GM11168 (cell line): ENCODE data around the gene TUBB4B.

ENCODE experiments used
- in situ Hi-C: fragments of 300-500 bp; cut with MboI; formaldehyde crosslinking; loops from one replicate; pipeline ENCODE4 v1.12.0; 2022; ENCODE audit warnings: low sequenced_read_pairs; ENCODE audit not compliant: unreplicated experiment

The TUBB4B gene

DNA sequence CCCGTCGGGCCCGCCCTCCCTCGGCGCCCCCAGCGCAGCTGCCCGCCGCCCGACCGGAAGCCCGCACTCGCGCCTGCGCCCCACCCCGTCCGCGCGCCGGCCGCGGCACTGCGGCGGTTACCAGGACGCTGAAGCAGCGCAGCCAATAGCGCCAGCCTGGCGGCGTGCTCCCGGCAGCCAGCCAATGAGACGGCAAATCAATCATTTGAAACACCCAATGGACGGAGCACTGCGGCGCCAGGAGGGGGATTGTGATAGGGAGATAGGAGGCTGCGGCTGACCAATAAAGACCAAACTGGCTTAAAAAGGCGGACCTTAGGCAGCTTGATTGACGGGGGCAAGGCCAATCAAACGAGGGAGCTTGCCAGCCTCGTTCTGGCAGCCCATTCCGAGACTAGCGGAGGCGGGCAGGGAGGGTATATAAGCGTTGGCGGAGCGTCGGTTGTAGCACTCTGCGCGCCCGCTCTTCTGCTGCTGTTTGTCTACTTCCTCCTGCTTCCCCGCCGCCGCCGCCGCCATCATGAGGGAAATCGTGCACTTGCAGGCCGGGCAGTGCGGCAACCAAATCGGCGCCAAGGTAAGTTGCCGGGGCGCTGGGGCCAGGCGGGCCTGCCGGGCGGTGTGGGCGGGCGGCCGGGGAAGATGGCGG is at the start of gene TUBB4B:
TSS of gene TUBB4B (plus strand) at position 447 of the 649 bp plus-strand sequence. CDS start at position 521, 74 bp downstream.
- in situ Hi-C loops = no loop called here

DNA sequence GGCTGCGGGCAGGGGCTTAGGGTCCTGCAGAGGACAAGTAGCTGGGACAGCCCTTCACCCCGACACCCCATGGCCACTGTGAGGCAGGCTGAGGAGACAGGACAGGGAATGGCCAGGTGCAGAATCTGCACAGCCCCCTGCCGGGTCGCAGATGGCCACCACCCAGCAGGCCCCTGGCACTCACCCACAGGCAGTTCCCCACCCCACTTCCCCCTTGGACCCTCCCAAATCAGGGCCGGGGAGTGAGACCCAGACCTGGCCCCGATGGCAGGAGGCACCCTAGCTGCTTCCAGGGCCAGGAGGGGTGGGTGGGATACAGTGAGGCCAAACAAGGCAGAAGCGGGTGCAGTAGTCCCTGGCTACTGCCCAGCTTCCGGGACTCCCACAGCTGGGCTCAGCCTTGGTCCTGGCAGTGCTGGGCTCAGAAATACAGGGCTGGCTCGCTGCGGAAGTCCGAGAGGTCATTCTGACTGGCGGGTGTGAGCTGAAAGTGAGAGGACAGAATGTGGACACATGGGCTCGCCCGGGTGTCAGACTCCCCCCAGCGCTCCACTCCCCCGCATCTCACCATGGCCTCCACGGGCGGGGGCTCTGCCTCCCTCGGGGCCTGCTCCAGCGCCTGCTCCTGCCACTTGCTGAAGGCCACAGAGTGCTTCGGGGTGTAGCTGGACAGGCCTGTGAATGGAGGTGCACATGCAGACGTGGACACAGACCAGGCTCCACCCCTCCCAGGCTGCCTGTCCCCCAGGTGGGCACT is 49.2 kb upstream of the TUBB4B start:
- in situ Hi-C loops = no loop called here

- in situ Hi-C loops = no loop called here
These were observed 48.7 kb upstream of the TUBB4B start for GRCh38 chr9:137192448-137192780.

DNA sequence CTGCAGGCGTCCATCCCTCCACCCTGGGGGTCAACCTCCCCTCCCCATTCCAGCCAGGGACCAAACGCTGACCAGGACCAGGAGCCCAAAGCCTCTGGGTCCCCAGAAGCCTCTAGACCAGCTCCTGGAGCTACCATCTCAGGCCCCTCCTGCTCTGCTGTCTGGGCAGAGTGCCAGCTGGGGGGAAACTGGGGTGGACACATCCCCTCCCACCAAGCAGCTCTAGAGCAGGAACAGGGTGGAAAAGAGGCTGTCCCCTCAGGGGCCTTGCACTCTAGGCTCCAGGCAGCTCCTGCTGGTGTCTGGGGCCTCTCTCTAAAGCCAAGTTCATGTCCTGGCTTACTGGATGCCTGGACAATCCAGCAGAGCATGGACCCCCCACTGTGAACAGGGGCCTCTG is 48.2 kb upstream of the TUBB4B start:
- in situ Hi-C loops = no loop called here

DNA sequence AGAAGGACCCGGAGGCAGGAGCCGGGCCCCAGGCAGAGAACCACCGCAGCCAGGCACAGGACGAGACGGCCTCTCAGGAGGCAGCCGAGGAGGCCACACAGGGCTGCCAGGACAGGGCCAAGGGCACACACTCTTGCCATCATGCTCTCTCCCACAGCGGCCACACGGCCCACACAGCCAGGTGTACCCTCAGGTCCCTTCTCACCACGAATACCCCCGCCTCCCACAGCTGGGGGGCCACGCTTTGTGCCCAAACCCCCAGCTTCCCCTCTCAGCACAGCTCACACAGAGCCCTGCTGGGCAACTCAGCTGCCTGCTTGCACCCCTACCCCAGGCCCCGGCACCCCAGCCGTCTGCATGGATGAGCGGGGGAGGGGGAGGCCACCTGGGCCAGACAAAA is 47.3 kb upstream of the TUBB4B start:
- in situ Hi-C loops = no loop called here

GRCh38 chr9:137194388-137194787 is 46.7 kb upstream of the TUBB4B start:
- in situ Hi-C loops = no loop called here

DNA sequence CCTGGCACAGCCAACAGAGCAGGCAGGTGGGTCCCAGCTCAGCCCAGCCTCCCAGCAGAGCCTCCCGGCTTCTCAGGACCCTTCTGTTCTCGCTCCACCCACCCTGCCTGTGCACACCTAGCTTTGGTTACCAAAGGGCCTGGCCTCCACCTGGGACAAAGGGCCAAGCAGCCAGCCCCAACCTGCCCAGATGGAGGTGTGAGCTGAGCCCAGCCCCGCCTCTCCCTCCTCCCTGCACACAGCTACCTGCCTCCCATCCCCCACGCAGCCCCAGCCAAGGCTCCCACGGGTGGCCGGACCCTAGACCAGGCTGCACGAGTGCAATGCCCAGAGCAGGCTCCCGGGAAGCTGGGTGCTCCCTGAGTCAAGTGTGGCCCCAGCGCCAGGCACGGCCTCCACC is 46.2 kb upstream of the TUBB4B start:
- in situ Hi-C loops = no loop called here

DNA sequence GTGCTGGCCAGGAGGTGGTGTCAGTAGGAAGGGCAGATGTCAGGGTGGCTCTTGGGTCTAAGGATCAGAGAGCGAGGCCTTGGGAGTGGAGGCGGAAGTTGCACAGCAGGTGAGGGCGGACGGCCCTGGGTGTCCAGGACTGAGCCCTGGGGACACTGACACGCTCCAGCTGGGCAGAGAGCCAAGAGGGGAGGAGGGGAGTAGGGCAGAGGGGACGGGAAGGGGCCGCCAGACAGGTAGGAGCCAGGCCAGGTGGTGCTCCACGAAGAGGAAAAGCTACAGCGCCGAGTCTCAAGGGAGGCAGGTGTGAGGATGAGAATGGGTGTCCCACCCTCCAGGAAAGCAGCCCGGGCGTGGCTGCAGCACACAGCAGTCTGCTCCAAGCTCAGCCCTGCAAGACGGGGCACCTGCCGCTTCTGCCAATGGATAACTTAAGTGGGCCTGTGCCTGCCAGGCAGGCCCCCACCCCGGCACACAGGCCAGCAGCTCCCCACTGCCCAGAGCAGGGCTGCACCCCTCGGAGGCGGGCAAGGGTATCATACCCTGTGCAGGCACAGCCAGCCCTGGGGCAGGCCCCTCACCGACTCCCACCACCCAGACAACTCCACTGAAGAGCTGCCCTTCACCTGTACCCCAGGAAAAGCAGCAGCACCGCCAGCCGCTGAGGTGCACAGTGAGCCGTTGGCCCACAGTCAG is 45.4 kb upstream of the TUBB4B start:
- in situ Hi-C loops = no loop called here

DNA sequence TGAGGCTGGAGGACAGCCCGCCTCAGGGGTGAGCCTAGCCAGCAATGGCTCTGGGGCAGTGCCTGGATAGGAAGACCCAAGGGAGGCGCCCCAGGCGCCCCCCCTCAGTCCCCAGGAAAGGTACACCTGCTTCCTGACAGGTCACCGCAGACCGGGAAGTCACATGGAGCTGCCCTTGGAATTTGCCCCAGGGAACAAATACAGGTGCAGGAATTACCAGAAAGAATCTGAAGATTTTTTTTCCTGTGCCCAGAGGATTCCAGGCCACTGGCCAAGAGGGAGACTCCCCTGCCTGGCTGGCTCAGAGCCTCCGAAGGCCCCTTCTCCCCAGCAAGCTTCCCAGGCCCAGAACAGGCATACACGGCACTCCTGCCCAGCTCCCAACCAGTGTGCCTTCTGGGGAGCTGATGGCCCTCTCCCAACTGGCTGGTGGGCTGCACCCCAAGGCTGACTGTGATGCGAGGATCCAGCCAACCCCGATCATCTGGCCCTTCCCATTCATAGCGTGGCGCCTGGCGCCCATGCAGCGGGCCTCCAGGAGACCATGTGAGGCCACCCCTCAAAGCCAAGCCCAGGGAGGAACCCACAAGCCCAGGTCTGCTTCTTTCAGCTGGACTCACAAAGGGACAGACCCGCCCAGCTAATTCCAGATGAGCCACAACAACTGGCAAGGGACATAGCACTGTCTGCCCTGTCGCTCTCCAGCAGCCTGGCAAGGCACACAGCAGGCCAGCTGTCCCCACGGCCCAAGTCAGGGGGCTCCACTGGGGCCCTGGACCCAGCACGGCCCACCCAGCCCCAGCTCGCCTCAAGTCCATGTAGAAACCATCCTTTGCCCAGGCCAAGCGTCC is 42.8 kb upstream of the TUBB4B start:
- in situ Hi-C loops = no loop called here

GRCh38 chr9:137198902-137199283 is 42.2 kb upstream of the TUBB4B start:
- in situ Hi-C loops = no loop called here

GRCh38 chr9:137199411-137200121 is 41.5 kb upstream of the TUBB4B start:
- in situ Hi-C loops = no loop called here

GRCh38 chr9:137200311-137201204 is 40.5 kb upstream of the TUBB4B start, which contains the start of gene TPRN:
TPRN (minus strand) TSS chr9:137200741; CDS start chr9:137200711, 30 bp downstream.
- in situ Hi-C loops = no loop called here

DNA sequence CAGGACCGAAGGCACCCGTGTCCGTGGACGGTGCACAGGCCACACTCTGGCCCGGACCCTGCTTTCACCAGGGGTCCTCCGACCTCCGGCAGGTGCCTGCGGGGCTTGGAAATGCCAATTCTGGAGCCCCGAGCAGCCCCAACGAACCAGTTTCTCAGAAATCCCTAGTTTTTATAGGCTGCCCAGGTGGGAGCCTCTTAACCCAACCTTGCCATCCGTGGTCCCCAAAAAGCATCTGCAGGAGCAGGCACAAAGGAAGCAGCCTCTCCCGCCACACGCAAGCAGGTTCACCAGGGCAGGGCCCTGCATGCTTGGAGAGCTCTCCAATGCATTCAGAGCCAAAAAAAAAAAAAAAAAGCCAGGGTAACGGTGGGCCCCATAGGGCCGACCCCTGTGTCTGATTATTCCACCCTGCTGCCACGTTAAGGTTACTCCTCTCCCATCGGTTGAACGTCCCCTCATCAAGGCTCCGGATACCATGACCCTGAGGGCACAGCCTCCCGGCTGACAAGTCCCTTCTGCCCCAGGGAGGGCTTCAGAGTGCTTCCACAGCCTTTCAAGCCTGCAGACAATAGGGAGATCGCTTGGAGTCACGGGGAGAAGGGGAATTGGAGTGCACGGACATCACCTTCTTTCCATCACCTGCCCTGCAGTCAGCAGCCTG is 39.8 kb upstream of the TUBB4B start:
- in situ Hi-C loops = no loop called here

DNA sequence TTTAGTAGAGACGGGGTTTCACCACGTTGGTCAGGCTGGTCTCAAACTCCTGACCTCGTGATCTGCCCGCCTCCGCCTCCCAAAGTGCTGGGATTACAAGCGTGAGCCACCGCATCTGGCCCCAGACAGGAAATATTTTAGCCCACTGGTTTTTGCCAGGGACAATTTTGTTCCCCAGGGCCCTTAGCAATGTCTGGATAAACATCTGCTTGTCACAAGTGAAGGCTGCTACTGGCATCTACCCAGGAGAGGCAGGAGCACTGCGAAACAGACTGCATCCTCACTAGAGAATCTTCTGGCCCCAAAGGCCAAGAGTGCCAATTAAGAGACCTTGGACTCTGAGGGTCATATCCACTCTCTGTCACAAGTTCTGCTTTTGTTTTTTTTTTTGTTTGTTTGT is 38.1 kb upstream of the TUBB4B start:
- in situ Hi-C loops = no loop called here

GRCh38 chr9:137204731-137205125 is 36.4 kb upstream of the TUBB4B start:
- in situ Hi-C loops = no loop called here

DNA sequence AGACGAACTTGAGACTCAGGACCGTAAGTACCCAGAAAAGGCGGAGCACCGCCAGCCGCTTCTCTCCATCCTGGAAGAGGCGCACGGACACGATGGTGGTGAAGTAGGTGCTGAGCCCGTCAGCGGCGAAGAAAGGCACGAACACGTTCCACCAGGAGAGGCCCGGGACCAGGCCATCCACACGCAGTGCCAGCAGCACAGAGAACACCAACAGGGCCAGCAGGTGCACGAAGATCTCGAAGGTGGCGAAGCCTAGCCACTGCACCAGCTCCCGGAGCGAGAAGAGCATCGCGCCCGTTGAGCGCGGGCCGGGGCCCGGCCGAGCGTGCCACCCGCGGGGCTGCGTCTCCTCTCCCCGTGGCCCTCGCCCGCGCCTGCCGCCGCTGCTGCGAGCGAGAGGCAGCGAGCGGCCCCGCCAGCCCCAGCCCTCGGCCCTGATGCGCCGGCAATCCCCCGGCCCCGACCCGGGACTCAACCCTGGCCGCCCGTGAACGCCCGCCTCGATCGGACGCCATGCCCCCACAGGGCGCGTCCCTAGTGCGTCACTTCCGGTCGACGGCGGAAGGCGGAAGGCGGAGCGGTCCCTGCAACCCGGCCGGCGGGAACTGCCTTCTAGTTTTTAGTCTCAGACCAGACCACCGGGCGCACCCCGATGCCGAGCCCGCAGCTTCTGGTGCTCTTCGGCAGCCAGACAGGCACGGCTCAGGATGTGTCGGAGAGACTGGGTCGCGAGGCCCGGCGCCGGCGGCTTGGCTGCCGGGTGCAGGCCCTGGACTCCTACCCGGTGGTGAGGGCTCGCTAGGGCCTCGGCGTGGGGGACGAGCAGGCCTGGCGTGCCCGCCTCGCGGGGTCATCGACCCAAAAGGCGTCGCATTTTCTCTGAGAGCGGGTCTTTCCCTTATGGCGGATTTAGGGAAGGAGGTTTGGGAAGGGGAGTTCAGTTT is 35.7 kb upstream of the TUBB4B start, which contains the start of the genes NDOR1 and TMEM203:
TSS of gene NDOR1 (plus strand) at position 575 of the 944 bp plus-strand sequence. CDS start at position 653, 78 bp downstream.
TSS of gene TMEM203 (minus strand) at position 523 of the 944 bp plus-strand sequence. CDS start at position 289, 234 bp downstream.
- in situ Hi-C loops = no loop called here

GRCh38 chr9:137206602-137207001 is 34.5 kb upstream of the TUBB4B start:
- in situ Hi-C loops = no loop called here
